WTC11 (cell line): Measurements from ENCODE around the gene ZCCHC14.

Source experiments
- GABPB1 ChIP-seq: sonication (generic); formaldehyde crosslinking; IDR thresholded peaks from 2 replicates; pipeline ENCODE4 v1.8.1; 2023; ENCODE audit warnings: mild to moderate bottlenecking, missing genetic modification reagents
- JUN ChIP-seq: sonication (generic); formaldehyde crosslinking; IDR thresholded peaks from 2 replicates; pipeline ENCODE4 v1.8.0; 2023; ENCODE audit warnings: mild to moderate bottlenecking, missing genetic modification reagents
- TF ChIP-seq, protein P1 (sequence below): sonication (generic); formaldehyde crosslinking; IDR thresholded peaks from 2 replicates; pipeline ENCODE4 v1.8.1; 2023; ENCODE audit warnings: mild to moderate bottlenecking, missing genetic modification reagents
- TF ChIP-seq, protein P2 (sequence below): sonication (generic); formaldehyde crosslinking; IDR thresholded peaks from 2 replicates; pipeline ENCODE4 v1.8.0; 2022; ENCODE audit warnings: mild to moderate bottlenecking, missing genetic modification reagents
- TF ChIP-seq, protein P3 (sequence below): fragments of 200-600 bp; IDR thresholded peaks from 2 replicates; pipeline ENCODE4 v1.8.0; 2022; ENCODE audit warnings: antibody characterized with exemption
- TF ChIP-seq, protein P4 (sequence below): sonication (generic); formaldehyde crosslinking; IDR thresholded peaks from 2 replicates; pipeline ENCODE4 v1.8.1; 2022; ENCODE audit warnings: missing genetic modification reagents, borderline replicate concordance
- TF ChIP-seq, protein P5 (sequence below): fragments of 250-450 bp; sonication (Bioruptor Pico); IDR thresholded peaks from 2 replicates; pipeline ENCODE4 v1.9.0; 2021; ENCODE audit warnings: moderate library complexity, mild to moderate bottlenecking, inconsistent platforms, borderline replicate concordance

DNA sequence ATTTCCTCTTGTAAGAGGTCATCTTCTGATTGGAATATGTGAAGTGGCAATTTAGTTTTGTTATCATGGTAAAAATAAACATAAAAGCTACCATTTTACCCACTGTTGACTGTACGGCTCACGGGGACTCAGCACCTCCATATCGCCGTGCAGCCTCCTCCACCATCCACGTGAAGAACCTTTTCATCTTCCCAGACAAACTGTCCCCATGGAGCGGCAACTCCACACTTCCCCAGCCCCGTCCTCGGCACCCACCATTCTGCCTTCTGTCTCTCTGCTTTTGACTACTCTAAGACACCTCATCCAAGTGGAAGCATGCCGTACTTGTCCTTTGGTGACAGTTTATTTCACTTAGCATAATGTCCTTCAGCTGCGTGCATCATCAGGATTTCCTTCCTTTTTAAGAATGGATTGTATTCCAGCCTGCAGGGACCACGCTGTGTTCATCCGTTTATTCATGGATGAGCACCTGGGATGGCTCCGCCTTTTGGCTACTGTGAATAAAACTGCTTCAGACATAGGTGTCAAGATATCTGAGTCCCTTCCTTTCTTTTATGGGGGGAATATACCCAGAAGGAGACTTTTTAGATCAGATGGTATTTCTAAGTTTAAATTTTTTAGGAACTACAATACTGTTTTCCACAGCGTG, 123.6 kb downstream of the ZCCHC14 start:
- TF ChIP-seq, protein P1, sequence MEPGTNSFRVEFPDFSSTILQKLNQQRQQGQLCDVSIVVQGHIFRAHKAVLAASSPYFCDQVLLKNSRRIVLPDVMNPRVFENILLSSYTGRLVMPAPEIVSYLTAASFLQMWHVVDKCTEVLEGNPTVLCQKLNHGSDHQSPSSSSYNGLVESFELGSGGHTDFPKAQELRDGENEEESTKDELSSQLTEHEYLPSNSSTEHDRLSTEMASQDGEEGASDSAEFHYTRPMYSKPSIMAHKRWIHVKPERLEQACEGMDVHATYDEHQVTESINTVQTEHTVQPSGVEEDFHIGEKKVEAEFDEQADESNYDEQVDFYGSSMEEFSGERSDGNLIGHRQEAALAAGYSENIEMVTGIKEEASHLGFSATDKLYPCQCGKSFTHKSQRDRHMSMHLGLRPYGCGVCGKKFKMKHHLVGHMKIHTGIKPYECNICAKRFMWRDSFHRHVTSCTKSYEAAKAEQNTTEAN (CRISPR knock-in tag) = no peak
- no peak for TF ChIP-seq GABPB1
- TF ChIP-seq, protein P2, sequence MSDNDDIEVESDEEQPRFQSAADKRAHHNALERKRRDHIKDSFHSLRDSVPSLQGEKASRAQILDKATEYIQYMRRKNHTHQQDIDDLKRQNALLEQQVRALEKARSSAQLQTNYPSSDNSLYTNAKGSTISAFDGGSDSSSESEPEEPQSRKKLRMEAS (CRISPR knock-in tag) = no peak
- TF ChIP-seq, protein P3, sequence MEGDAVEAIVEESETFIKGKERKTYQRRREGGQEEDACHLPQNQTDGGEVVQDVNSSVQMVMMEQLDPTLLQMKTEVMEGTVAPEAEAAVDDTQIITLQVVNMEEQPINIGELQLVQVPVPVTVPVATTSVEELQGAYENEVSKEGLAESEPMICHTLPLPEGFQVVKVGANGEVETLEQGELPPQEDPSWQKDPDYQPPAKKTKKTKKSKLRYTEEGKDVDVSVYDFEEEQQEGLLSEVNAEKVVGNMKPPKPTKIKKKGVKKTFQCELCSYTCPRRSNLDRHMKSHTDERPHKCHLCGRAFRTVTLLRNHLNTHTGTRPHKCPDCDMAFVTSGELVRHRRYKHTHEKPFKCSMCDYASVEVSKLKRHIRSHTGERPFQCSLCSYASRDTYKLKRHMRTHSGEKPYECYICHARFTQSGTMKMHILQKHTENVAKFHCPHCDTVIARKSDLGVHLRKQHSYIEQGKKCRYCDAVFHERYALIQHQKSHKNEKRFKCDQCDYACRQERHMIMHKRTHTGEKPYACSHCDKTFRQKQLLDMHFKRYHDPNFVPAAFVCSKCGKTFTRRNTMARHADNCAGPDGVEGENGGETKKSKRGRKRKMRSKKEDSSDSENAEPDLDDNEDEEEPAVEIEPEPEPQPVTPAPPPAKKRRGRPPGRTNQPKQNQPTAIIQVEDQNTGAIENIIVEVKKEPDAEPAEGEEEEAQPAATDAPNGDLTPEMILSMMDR = no peak
- TF ChIP-seq, protein P4, sequence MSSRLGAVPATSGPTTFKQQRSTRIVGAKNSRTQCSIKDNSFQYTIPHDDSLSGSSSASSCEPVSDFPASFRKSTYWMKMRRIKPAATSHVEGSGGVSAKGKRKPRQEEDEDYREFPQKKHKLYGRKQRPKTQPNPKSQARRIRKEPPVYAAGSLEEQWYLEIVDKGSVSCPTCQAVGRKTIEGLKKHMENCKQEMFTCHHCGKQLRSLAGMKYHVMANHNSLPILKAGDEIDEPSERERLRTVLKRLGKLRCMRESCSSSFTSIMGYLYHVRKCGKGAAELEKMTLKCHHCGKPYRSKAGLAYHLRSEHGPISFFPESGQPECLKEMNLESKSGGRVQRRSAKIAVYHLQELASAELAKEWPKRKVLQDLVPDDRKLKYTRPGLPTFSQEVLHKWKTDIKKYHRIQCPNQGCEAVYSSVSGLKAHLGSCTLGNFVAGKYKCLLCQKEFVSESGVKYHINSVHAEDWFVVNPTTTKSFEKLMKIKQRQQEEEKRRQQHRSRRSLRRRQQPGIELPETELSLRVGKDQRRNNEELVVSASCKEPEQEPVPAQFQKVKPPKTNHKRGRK (CRISPR knock-in tag) = no peak
- TF ChIP-seq JUN (CRISPR knock-in tag) = no peak
- TF ChIP-seq, protein P5, sequence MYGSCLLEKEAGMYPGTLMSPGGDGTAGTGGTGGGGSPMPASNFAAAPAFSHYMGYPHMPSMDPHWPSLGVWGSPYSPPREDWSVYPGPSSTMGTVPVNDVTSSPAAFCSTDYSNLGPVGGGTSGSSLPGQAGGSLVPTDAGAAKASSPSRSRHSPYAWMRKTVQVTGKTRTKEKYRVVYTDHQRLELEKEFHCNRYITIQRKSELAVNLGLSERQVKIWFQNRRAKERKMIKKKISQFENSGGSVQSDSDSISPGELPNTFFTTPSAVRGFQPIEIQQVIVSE (CRISPR knock-in tag) = no peak
